GM12875 (cell line): Measurements from ENCODE around the gene TARBP1.

Experiments
- H3K4me3 ChIP-seq: one replicate; pipeline ENCODE4 v1.5.1; 2011; ENCODE audit warnings: low read depth, low read length, control low read depth
- CTCF ChIP-seq: IDR thresholded peaks from 2 replicates; pipeline ENCODE4 v1.5.1; 2011; ENCODE audit warnings: low read depth, mild to moderate bottlenecking, control low read depth, inconsistent platforms, low read length, moderate library complexity, borderline replicate concordance; ENCODE audit not compliant: insufficient read depth

The TARBP1 gene, protein sequence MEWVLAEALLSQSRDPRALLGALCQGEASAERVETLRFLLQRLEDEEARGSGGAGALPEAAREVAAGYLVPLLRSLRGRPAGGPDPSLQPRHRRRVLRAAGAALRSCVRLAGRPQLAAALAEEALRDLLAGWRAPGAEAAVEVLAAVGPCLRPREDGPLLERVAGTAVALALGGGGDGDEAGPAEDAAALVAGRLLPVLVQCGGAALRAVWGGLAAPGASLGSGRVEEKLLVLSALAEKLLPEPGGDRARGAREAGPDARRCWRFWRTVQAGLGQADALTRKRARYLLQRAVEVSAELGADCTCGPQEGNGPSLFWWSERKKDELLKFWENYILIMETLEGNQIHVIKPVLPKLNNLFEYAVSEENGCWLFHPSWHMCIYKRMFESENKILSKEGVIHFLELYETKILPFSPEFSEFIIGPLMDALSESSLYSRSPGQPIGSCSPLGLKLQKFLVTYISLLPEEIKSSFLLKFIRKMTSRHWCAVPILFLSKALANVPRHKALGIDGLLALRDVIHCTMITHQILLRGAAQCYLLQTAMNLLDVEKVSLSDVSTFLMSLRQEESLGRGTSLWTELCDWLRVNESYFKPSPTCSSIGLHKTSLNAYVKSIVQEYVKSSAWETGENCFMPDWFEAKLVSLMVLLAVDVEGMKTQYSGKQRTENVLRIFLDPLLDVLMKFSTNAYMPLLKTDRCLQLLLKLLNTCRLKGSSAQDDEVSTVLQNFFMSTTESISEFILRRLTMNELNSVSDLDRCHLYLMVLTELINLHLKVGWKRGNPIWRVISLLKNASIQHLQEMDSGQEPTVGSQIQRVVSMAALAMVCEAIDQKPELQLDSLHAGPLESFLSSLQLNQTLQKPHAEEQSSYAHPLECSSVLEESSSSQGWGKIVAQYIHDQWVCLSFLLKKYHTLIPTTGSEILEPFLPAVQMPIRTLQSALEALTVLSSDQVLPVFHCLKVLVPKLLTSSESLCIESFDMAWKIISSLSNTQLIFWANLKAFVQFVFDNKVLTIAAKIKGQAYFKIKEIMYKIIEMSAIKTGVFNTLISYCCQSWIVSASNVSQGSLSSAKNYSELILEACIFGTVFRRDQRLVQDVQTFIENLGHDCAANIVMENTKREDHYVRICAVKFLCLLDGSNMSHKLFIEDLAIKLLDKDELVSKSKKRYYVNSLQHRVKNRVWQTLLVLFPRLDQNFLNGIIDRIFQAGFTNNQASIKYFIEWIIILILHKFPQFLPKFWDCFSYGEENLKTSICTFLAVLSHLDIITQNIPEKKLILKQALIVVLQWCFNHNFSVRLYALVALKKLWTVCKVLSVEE (N-terminal part only)

DNA sequence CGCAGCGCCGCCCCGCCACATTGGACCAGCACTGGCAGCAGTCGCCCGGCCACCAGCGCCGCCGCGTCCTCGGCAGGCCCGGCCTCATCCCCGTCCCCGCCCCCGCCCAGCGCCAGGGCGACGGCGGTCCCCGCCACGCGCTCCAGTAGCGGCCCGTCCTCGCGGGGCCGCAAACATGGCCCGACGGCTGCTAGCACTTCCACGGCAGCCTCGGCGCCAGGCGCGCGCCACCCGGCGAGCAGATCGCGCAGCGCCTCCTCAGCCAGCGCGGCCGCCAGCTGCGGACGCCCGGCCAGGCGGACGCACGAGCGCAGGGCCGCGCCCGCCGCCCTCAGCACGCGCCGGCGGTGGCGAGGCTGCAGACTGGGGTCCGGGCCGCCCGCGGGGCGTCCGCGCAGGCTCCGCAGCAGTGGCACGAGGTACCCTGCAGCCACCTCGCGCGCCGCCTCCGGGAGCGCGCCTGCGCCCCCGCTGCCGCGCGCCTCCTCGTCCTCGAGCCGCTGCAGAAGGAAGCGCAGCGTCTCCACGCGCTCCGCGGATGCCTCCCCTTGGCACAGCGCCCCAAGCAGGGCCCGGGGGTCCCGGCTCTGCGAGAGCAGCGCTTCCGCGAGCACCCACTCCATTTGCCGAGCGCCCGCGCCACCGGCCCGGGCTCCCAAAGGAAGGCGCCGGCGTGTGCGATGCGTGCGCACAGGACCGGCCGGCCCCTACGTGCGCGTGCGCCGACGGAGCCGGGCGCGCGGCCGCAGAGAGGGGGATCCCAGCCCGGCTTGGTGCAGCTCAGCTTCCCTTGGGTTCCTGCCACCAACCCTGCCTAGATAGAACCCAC is at the start of gene TARBP1:
Gene TARBP1, minus strand, starts transcription at position 699 of the 829 bp plus-strand sequence. Its CDS starts 76 bp downstream, at position 623.
- peak; percentile 20; the same call in 1 of the 2 replicates for TF ChIP-seq CTCF
- H3K4me3 ChIP-seq, result peak within 1 kb of the TSS; percentile 98

DNA sequence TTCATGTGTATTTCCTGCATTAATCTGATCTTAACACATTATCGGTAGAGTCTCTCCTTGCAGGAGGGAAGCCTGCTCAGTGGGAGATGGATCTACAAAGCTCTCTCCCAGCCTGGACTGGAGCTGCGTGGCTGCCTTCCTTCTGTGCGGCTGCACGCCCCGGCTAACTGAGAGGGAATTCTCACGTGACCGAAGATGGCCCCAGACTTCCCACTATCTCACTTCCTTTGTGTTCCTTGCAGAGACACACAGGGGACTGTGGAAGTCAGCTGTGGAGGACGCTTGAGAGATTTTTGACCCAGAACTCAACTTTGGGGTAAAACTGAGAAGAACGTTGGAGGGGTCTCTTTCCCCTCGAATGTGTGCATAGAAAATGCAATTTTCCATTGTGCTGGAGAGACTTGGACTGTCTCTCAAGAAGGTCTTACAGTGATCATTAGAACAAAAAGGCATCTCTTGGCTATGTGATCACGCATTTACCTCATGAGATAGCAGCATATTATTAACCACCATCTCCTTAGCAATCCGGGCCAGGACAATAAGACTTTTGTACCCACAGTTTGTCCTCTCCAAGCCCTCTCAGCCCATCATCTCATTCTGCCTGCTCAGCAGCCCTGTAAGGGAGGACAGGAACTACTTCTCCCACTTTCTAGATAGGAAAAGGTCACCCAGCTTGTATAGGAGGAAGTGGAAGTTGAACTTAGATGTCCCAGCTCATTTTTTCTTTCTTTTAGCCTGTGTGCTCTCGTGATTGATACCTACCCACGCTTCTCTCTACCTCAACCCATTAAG is 49.3 kb upstream of the TARBP1 start:
- H3K4me3 ChIP-seq, result no peak overlapping the region
- no peak for TF ChIP-seq CTCF

DNA sequence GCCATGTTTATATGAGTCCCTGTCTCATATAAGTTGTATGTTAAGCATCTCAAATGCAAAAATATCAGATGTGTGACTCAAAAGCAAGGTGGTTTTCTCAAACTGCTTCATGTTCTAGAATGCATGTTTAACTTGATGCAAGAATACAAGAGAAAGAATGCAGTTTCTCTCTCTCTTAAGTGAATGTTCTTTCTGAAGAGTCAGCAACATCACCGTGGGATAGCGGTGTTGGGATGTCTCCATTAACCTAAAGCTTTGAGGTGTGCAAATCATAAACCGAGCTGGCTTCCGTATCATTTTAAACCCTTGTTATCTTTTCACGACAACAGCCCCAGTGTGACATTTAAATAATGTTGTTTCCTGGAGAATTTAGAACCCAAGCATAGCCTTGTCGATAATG is 48.4 kb upstream of the TARBP1 start:
- no peak for TF ChIP-seq CTCF

DNA sequence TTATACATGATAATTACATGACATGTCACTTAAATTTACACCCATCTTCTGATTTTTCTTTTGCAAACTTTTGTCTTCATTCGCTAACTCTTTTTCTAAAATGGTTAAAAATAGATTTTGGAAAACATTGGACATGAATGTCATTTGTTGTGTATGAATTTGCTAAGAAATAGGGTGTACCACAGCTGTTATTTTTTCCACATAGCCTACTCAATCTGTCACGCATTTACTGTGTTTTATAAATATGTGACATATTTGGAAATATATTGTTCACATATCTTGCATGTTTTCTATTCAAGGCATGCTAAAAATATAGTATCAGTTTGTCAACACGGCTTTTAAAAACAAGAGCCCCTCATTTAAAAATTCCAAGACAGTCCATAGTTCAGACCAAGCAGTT is 47.9 kb upstream of the TARBP1 start:
- TF ChIP-seq CTCF, result no peak
- no peak overlapping the region for H3K4me3 ChIP-seq

More for the DNA sequence above, 48.4 kb upstream of the TARBP1 start:
- no peak overlapping the region for H3K4me3 ChIP-seq

DNA sequence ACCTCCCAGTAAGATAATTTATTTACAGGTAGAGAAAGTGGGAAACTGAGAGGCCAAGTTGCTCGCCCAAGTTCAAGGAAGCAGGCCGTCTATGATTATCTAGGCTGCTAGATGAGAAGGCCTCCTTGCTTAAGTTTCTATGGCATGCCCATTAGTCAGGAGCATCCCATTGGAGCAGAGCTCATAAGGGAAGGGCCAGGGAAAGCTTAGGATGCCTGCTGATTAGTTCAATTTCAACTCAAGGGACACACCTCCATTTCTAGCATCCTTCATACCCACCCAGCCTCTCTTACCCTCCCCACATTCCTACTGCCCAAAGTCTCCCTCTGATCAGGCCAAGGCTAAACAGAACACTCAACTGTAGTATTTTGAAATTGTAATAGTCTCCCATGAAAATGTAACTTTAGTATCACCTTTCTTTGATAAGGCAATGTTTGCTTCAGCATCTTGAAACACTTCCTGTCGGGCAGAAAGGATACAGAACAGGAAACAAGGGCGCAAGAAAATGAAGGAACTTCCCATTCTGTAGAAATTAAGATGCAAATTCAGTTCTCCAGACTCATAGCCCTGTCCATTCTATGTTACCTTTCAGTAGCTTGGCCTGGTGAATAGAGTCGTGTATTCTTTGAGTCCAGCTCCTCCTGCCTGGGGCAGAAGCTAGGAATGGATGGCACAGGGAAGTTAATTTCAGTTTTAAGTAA is 46.3 kb upstream of the TARBP1 start:
- no peak overlapping the region for H3K4me3 ChIP-seq
- no peak for TF ChIP-seq CTCF
